OCI-M2 (cell line): ENCODE measurements around the gene LMTK2.

Experiments used
- DNase-seq: peaks from one replicate; lab custom pipeline; 2025; ENCODE audit not compliant: unreplicated experiment; lab: John Stamatoyannopoulos, UW

LMTK2 gene

DNA sequence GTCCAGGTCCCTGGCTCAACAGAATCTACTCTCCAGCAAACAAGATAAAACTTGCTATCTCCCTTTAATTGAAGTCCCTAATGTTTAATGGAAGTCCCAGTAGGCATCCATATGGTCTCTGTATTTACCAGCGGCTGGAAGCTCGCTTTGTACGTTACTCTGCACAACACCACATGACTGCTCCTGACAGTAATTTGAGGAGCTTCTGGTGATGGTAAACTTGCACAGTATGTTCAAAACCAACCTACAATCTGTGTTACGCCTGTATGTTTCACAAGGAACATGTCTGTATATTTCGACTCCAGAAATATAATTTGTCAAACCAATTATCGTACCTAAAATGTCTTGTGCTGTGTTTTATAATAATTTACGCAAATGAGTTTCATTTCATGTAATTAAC, 149.8 kb downstream of the LMTK2 start:
- no peak for DNase-seq

DNA sequence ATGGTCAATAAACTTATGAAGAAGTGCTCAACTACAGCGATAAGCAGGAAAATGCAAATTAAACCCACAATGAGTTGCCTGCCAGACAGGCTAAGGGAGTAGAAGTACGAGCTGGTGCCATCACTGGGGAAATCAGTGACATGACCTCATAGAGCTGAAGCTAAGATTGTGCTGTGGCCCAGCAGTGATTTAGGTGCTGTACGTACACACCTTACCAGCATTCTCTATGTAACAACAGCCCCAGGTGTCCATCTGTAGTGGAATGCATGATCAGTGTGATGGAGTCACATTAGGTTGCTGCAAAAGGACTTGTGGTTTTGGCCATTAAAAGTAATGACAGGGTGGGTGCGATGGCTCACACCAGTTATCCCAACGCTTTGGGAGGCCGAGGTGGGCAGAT, 151.0 kb downstream of the LMTK2 start:
- no peak for DNase-seq
